GM12878 (cell line): Measurements from ENCODE around the gene INPP5D. TPM values are rescaled to one million over a fixed set of nuclear protein-coding genes. Genes with fewer than 3 reads are reported as not detected.

Source experiments
- ATAC-seq: fragments of 200-7000 bp; cut with Tn5 transposase; 3 replicates; pipeline ENCODE4 v1.9.1; 2020; ENCODE audit warnings: mild to moderate bottlenecking, moderate library complexity
- BruUV-seq: library from RNA; stranded (reverse); fragments of 400-500 nt; replicated peaks from 2 replicates; lab custom pipeline; 2021; lab: Mats Ljungman, UMichigan
- CTCF ChIA-PET: fragments of 300-600 bp; sonication (Branson Sonifier 250); formaldehyde crosslinking; extraction: SDS; loops from one replicate; lab custom pipeline; 2021; ENCODE audit warnings: inconsistent platforms; lab: Yijun Ruan, JAX
- POLR2A ChIA-PET: fragments of 350-600 bp; formaldehyde crosslinking; extraction: SDS; loops from one replicate; lab custom pipeline; 2021; ENCODE audit warnings: inconsistent platforms; lab: Charles Lee
- RAD21 ChIA-PET: fragments of 300-600 bp; sonication (Branson Sonifier 250); formaldehyde crosslinking; loops from one replicate; lab custom pipeline; 2023; ENCODE audit warnings: antibody characterized with exemption; ENCODE audit not compliant: unreplicated experiment; lab: Charles Lee
- SMC1A ChIA-PET: fragments of 300-600 bp; sonication (Branson Sonifier 250); formaldehyde crosslinking; loops from one replicate; lab custom pipeline; 2023; ENCODE audit not compliant: unreplicated experiment, uncharacterized antibody; lab: Charles Lee
- DNase-seq: peaks from one replicate; pipeline ENCODE4 v3.0.0-alpha.2; 2011; ENCODE audit warnings: low read depth, low spot score
- FAIRE-seq: peaks from 3 replicates; lab custom pipeline; 2011; peaks lifted over from hg19 to GRCh38; lab: Jason Lieb, UNC
- H2AFZ ChIP-seq: 2 replicates; pipeline ENCODE4 v1.6.0; 2011; ENCODE audit warnings: low read depth, low read length, control low read depth; ENCODE audit not compliant: control insufficient read depth
- H3K27ac ChIP-seq: 2 replicates; pipeline ENCODE4 v1.5.1; 2011; ENCODE audit warnings: control low read depth; ENCODE audit not compliant: control insufficient read depth, insufficient read depth
- H3K27me3 ChIP-seq, 2 experiments: replicated peaks in 1 of 2; 2 replicates each; pipeline versions ENCODE4 v1.6.0 to v1.6.1; 2011; ENCODE audit warnings: low read length in 1 of 2; ENCODE audit not compliant: control insufficient read depth in 2 of 2, insufficient read depth in 2 of 2
- H3K36me3 ChIP-seq, 2 experiments: 2 replicates each; pipeline ENCODE4 v1.5.1; 2011; ENCODE audit warnings: low read length in 1 of 2; ENCODE audit not compliant: control insufficient read depth in 2 of 2, insufficient read depth in 2 of 2
- H3K4me1 ChIP-seq: 2 replicates; pipeline ENCODE4 v1.6.1; 2011; ENCODE audit warnings: mild to moderate bottlenecking, low read length, moderate library complexity, mixed read lengths; ENCODE audit not compliant: control insufficient read depth, insufficient read depth
- H3K4me2 ChIP-seq: 2 replicates; pipeline ENCODE4 v1.6.0; 2011; ENCODE audit warnings: control low read depth; ENCODE audit not compliant: control insufficient read depth, insufficient read depth
- H3K4me3 ChIP-seq: fragments of 200-600 bp; sonication (generic); 2 replicates; pipeline ENCODE4 v1.5.1; 2016
- H3K79me2 ChIP-seq: 2 replicates; pipeline ENCODE4 v1.6.0; 2011; ENCODE audit warnings: low read length; ENCODE audit not compliant: control insufficient read depth, insufficient read depth
- H3K9ac ChIP-seq: 2 replicates; pipeline ENCODE4 v1.8.0; 2011; ENCODE audit warnings: low read length, control low read depth, mixed read lengths; ENCODE audit not compliant: control insufficient read depth, insufficient read depth
- H3K9me3 ChIP-seq: replicated peaks from 3 replicates; pipeline ENCODE4 v1.5.1; 2011; ENCODE audit warnings: mild to moderate bottlenecking, low read length; ENCODE audit not compliant: control insufficient read depth, insufficient read depth
- H4K20me1 ChIP-seq: 2 replicates; pipeline ENCODE4 v1.6.0; 2011; ENCODE audit not compliant: control insufficient read depth, insufficient read depth
- ESRRA ChIP-seq: IDR thresholded peaks from 2 replicates; pipeline ENCODE4 v1.6.1; 2012; ENCODE audit warnings: mild to moderate bottlenecking, low read length, improper control_type of control experiment
- ETV6 ChIP-seq, 2 experiments: fragments of 450-650 bp in 1 of 2; IDR thresholded peaks in 1 of 2; conservative IDR thresholded peaks in 1 of 2; 2 replicates each; pipeline ENCODE4 v1.6.1; 2014; ENCODE audit warnings: antibody characterized with exemption in 1 of 2, borderline replicate concordance in 1 of 2, low read depth in 1 of 2, mild to moderate bottlenecking in 1 of 2, moderate library complexity in 1 of 2
- POLR2A ChIP-seq: IDR thresholded peaks from 2 replicates; pipeline ENCODE4 v1.6.1; 2011; ENCODE audit warnings: low read depth, mild to moderate bottlenecking, low read length
- RELA ChIP-seq: fragments of 450-650 bp; IDR thresholded peaks from 2 replicates; pipeline ENCODE4 v1.8.0; 2014; ENCODE audit warnings: borderline replicate concordance; ENCODE audit not compliant: partially characterized antibody
- WGBS: methylation state at CpG from one replicate; pipeline ENCODE4 v1.1.6; 2016; ENCODE audit warnings: low lambda C conversion rate; ENCODE audit not compliant: insufficient replicate concordance, insufficient coverage; ENCODE audit errors: missing lambda C conversion rate; 5-methylcytosine and 5-hydroxymethylcytosine counted together
- in situ Hi-C: fragments of 300-500 bp; cut with MboI; formaldehyde crosslinking; loops from 9 replicates; pipeline ENCODE4 v1.14.3; 2018; ENCODE audit warnings: mixed read lengths
- intact Hi-C: fragments of 100-400 bp; cut with micrococcal nuclease; formaldehyde crosslinking; loops from one replicate; pipeline ENCODE4 v1.14.2; 2022; ENCODE audit not compliant: unreplicated experiment
- polyA plus RNA-seq, 11 experiments: library from polyadenylated mRNA; depleted of rRNA in 4 of 11; unstranded in 6 of 11; stranded (reverse) in 5 of 11; fragments of >200 nt; fragmentation: Nextera tagmentation in 4 of 11; fragmentation: Illumina TruSeq in 1 of 11; extraction: Ambion mirVana in 4 of 11; extraction: Trizol in 1 of 11; gene quantifications; 1 replicate in 1 of 11; 2 replicates in 10 of 11; pipeline versions ENCODE4 v1.2.1 to v1.2.3, GENCODE V29; 2011 to 2016; ENCODE audit warnings: inconsistent platforms in 2 of 11, missing spikeins in 2 of 11, low read depth in 1 of 11
- total RNA-seq, 4 experiments: library from RNA; depleted of rRNA in 3 of 4; stranded (reverse); fragments of >200 nt in 3 of 4; fragmentation: Illumina TruSeq in 1 of 4; extraction: Trizol in 1 of 4; gene quantifications; 2 replicates each; pipeline versions ENCODE4 v1.2.1 to v1.2.3, GENCODE V29; 2013 to 2021
- TF ChIP-seq, protein P1 (sequence below): fragments of 450-650 bp; IDR thresholded peaks from 2 replicates; pipeline ENCODE4 v1.6.1; 2017; ENCODE audit warnings: antibody characterized with exemption, mild to moderate bottlenecking, moderate library complexity

The INPP5D gene
- total and polyA plus RNA-seq, 10 of the 15 experiments (the other 5 are each of a cell fraction or from before 2014, with no cell fraction given) = 11.8 to 139 (median 88.8) TPM

DNA sequence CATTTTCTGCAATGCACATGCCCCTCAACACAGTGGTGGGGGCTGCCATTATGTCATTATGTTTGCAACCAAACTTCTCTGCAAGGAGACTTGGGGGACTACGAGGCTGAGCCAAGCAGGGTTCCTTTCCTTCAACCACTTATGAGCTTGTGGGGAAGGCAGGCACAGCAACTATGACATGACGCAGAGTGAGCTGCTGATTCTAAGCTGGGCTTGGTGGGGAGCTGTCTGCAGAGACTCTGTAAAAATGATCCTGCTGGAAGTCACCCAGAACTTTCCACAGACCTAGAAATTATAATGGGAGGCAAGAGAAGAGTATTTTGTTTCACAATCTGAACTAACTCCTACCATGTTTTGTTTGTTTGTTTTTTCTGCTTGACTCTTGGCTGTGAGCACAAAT is 55.6 kb downstream of the INPP5D start:
- Histone ChIP-seq H3K4me3 (no peak overlapping the region), H4K20me1 (peaks cover 6% of the 10 kb centered on the region; the same call in 1 of the 2 replicates), H3K9ac (no peak overlapping the region), H3K4me1 (peaks cover 6% of the 10 kb centered on the region; the same call in 1 of the 2 replicates), H3K36me3 (peaks cover 15 to 34% of the 10 kb centered on the region in 2 experiments; a peak in 3 of 4 replicates), H3K79me2 (peaks cover 58% of the 10 kb centered on the region), H3K27ac (no peak overlapping the region), H3K27me3 (no peaks in the 10 kb centered on the region), H3K4me2 (no peak overlapping the region), H3K9me3 (no peaks in the 10 kb centered on the region; the same call in 2 of the 3 replicates), H2AFZ (no peak overlapping the region)
- 55% methylated on average over 2 of the region's 2 CpGs for WGBS
- no peak for FAIRE-seq
- TF ChIP-seq RELA (no peak), POLR2A (peak; percentile 9; the same call in 1 of the 2 replicates)
- RAD21 ChIA-PET = no interaction called here
- no TSS peak for BruUV-seq
- SMC1A ChIA-PET = interaction anchor here (1.3 to 3.0 kb wide), 2 partner anchors 15 to 55 kb away, joined by 5 to 9 read pairs; partner anchors contain the start of gene INPP5D
- CTCF ChIA-PET = interaction anchor here (0.8 kb wide), 1 partner anchor 9 kb away, joined by 4 read pairs; no protein-coding TSS in a partner anchor
- POLR2A ChIA-PET = no interaction called here
- intact Hi-C loops (no loop called here), in situ Hi-C loops (no loop called here)
- ATAC-seq = no peak
- no peak for DNase-seq

- FAIRE-seq (no peak), ATAC-seq (no peak), DNase-seq (no peak)
- peaks cover 9% of the 10 kb centered on the region; the same call in 1 of the 2 replicates for H3K4me1 ChIP-seq
- no peak overlapping the region for H3K27ac ChIP-seq
- H3K79me2 ChIP-seq = peaks cover 53% of the 10 kb centered on the region
- SMC1A ChIA-PET = no interaction called here
- WGBS = 84% methylated on average over 18 of the region's 18 CpGs
- no peak overlapping the region for H2AFZ ChIP-seq
- no peak overlapping the region for H3K4me3 ChIP-seq
- H3K9me3 ChIP-seq = no peaks in the 10 kb centered on the region; the same call in 2 of the 3 replicates
- no peaks in the 10 kb centered on the region for H3K27me3 ChIP-seq
- H3K4me2 ChIP-seq = no peak overlapping the region
- H3K9ac ChIP-seq = no peak overlapping the region
- no TSS peak for BruUV-seq
- POLR2A ChIA-PET = no interaction called here
- CTCF ChIA-PET = no interaction called here
- TF ChIP-seq, protein P1, sequence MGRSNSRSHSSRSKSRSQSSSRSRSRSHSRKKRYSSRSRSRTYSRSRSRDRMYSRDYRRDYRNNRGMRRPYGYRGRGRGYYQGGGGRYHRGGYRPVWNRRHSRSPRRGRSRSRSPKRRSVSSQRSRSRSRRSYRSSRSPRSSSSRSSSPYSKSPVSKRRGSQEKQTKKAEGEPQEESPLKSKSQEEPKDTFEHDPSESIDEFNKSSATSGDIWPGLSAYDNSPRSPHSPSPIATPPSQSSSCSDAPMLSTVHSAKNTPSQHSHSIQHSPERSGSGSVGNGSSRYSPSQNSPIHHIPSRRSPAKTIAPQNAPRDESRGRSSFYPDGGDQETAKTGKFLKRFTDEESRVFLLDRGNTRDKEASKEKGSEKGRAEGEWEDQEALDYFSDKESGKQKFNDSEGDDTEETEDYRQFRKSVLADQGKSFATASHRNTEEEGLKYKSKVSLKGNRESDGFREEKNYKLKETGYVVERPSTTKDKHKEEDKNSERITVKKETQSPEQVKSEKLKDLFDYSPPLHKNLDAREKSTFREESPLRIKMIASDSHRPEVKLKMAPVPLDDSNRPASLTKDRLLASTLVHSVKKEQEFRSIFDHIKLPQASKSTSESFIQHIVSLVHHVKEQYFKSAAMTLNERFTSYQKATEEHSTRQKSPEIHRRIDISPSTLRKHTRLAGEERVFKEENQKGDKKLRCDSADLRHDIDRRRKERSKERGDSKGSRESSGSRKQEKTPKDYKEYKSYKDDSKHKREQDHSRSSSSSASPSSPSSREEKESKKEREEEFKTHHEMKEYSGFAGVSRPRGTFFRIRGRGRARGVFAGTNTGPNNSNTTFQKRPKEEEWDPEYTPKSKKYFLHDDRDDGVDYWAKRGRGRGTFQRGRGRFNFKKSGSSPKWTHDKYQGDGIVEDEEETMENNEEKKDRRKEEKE = no peak
- TF ChIP-seq ESRRA (no peak), ETV6 (conservative IDR thresholded peaks at IDR 0.05 in 1 of 2, IDR thresholded peaks at IDR 0.05 in 1 of 2; ENCODE audit: borderline replicate concordance in 1 of 2, low read depth in 1 of 2) (no peak)
- RAD21 ChIA-PET = interaction anchor here (0.8 kb wide), 1 partner anchor 17 kb away, joined by 3 read pairs; no protein-coding TSS in a partner anchor
- peaks cover 15 to 37% of the 10 kb centered on the region in 2 experiments; a peak in 3 of 4 replicates for H3K36me3 ChIP-seq
- intact Hi-C loops = no loop called here
- peaks cover 6% of the 10 kb centered on the region; the same call in 1 of the 2 replicates for H4K20me1 ChIP-seq
- in situ Hi-C loops = no loop called here
Measured at GRCh38 chr2:233116946-233117345, 56.8 kb downstream of the INPP5D start.
